ENCODE results near the gene ATRAID. TPM values are rescaled to one million over a fixed set of nuclear protein-coding genes. Genes with fewer than 3 reads are reported as not detected.
"Not testable (repeated sequence)": the region's sequence is repeated elsewhere in the genome, so short reads cannot be mapped to it uniquely, and the experiment has no call there.

ATRAID gene
- total RNA-seq, 1 experiment from 2014 or later = 104 TPM

GRCh38 chr2:27191070-27191829, 20.6 kb upstream of the ATRAID start:
- no peak overlapping the region for H3K4me3 Mint-ChIP-seq (ENCODE audit: low read depth, unreplicated experiment)
- intact Hi-C loops (cut with micrococcal nuclease; ENCODE audit: unreplicated experiment) = loop anchor here (1.0 kb wide), 1 partner anchor 93 kb away; no protein-coding TSS in a partner anchor
- H3K9me3 Mint-ChIP-seq (ENCODE audit: low read depth, unreplicated experiment) = no peaks in the 10 kb centered on the region
- CTCF ChIA-PET = interaction anchor here (0.7 to 1.6 kb wide), 12 partner anchors 11 to 229 kb away, joined by 3 to 11 read pairs (median 4); partner anchors contain the start of genes ABHD1, KHK and PREB
- H3K27me3 Mint-ChIP-seq (ENCODE audit: unreplicated experiment) = peaks cover 14% of the 10 kb centered on the region
- no TSS peak for BruUV-seq (replicated peaks)
- peak; percentile 50 for TF ChIP-seq CTCF (IDR thresholded peaks at IDR 0.05; ENCODE audit: unreplicated experiment)
- H3K27ac Mint-ChIP-seq (ENCODE audit: unreplicated experiment) = no peak overlapping the region
- peak; percentile 59 for DNase-seq
- peaks cover 8% of the 10 kb centered on the region for H3K4me1 Mint-ChIP-seq (ENCODE audit: low read depth, unreplicated experiment)
- H3K36me3 Mint-ChIP-seq (ENCODE audit: insufficient read depth, unreplicated experiment) = no peaks in the 10 kb centered on the region

GRCh38 chr2:27194538-27195354, 17.1 kb upstream of the ATRAID start:
- no peak for DNase-seq
- Mint-ChIP-seq H3K4me1 (ENCODE audit: low read depth, unreplicated experiment) (peaks cover 8% of the 10 kb centered on the region), H3K27ac (ENCODE audit: unreplicated experiment) (no peak overlapping the region), H3K9me3 (ENCODE audit: low read depth, unreplicated experiment) (no peaks in the 10 kb centered on the region), H3K36me3 (ENCODE audit: insufficient read depth, unreplicated experiment) (peaks cover 9% of the 10 kb centered on the region), H3K4me3 (ENCODE audit: low read depth, unreplicated experiment) (no peak overlapping the region), H3K27me3 (ENCODE audit: unreplicated experiment) (no peaks in the 10 kb centered on the region)
- CTCF ChIA-PET = interaction anchor here (0.8 to 1.1 kb wide), 2 partner anchors 43 to 71 kb away, joined by 3 to 4 read pairs; partner anchors contain the start of gene ABHD1
- BruUV-seq (replicated peaks) = no TSS peak
- TF ChIP-seq CTCF (IDR thresholded peaks at IDR 0.05; ENCODE audit: unreplicated experiment) = no peak
- intact Hi-C loops (cut with micrococcal nuclease; ENCODE audit: unreplicated experiment) = no loop called here

GRCh38 chr2:27195799-27196198, 16.0 kb upstream of the ATRAID start:
- BruUV-seq (replicated peaks); H3K36me3 Mint-ChIP-seq (ENCODE audit: insufficient read depth, unreplicated experiment); intact Hi-C loops (cut with micrococcal nuclease; ENCODE audit: unreplicated experiment); CTCF ChIA-PET; DNase-seq; H3K27ac Mint-ChIP-seq (ENCODE audit: unreplicated experiment); H3K4me1 Mint-ChIP-seq (ENCODE audit: low read depth, unreplicated experiment); H3K4me3 Mint-ChIP-seq (ENCODE audit: low read depth, unreplicated experiment); H3K9me3 Mint-ChIP-seq (ENCODE audit: low read depth, unreplicated experiment); H3K27me3 Mint-ChIP-seq (ENCODE audit: unreplicated experiment): not testable (repeated sequence)

- H3K27ac Mint-ChIP-seq (ENCODE audit: unreplicated experiment); DNase-seq; H3K9me3 Mint-ChIP-seq (ENCODE audit: low read depth, unreplicated experiment); CTCF ChIA-PET; H3K27me3 Mint-ChIP-seq (ENCODE audit: unreplicated experiment); intact Hi-C loops (cut with micrococcal nuclease; ENCODE audit: unreplicated experiment); H3K4me1 Mint-ChIP-seq (ENCODE audit: low read depth, unreplicated experiment); H3K36me3 Mint-ChIP-seq (ENCODE audit: insufficient read depth, unreplicated experiment); H3K4me3 Mint-ChIP-seq (ENCODE audit: low read depth, unreplicated experiment): not testable (repeated sequence)
- TSS peak; percentile 36 for BruUV-seq (replicated peaks)
Measured at GRCh38 chr2:27198068-27198467, 13.8 kb upstream of the ATRAID start.

GRCh38 chr2:27198627-27199026, 13.2 kb upstream of the ATRAID start:
- H3K4me3 Mint-ChIP-seq (ENCODE audit: low read depth, unreplicated experiment) = no peak overlapping the region
- no peak overlapping the region for H3K27ac Mint-ChIP-seq (ENCODE audit: unreplicated experiment)
- H3K9me3 Mint-ChIP-seq (ENCODE audit: low read depth, unreplicated experiment) = no peaks in the 10 kb centered on the region
- H3K27me3 Mint-ChIP-seq (ENCODE audit: unreplicated experiment) = no peaks in the 10 kb centered on the region
- DNase-seq = no peak
- BruUV-seq (replicated peaks) = no TSS peak
- H3K36me3 Mint-ChIP-seq (ENCODE audit: insufficient read depth, unreplicated experiment) = peaks cover 9% of the 10 kb centered on the region
- CTCF ChIA-PET = no interaction called here
- no peak for TF ChIP-seq CTCF (IDR thresholded peaks at IDR 0.05; ENCODE audit: unreplicated experiment)
- peaks cover 8% of the 10 kb centered on the region for H3K4me1 Mint-ChIP-seq (ENCODE audit: low read depth, unreplicated experiment)
- intact Hi-C loops (cut with micrococcal nuclease; ENCODE audit: unreplicated experiment) = no loop called here

Data from Calu3 (cell line).